Lower leg skin (tissue), 3 donors: Measurements from ENCODE around the gene E2F3.

Source experiments
- POLR2A ChIP-seq, 2 donors: fragments of 450-650 bp; IDR thresholded peaks; one replicate each; pipeline ENCODE4 v1.6.1; 2016 to 2017; ENCODE audit warnings: antibody characterized with exemption in 2 of 2, mild to moderate bottlenecking in 1 of 2, moderate library complexity in 1 of 2
- TF ChIP-seq, protein P1 (sequence below), 3 donors: fragments of 450-650 bp; IDR thresholded peaks; one replicate each; pipeline ENCODE4 v1.5.1; 2016; ENCODE audit warnings: antibody characterized with exemption in 3 of 3, mild to moderate bottlenecking in 3 of 3, moderate library complexity in 2 of 3

DNA sequence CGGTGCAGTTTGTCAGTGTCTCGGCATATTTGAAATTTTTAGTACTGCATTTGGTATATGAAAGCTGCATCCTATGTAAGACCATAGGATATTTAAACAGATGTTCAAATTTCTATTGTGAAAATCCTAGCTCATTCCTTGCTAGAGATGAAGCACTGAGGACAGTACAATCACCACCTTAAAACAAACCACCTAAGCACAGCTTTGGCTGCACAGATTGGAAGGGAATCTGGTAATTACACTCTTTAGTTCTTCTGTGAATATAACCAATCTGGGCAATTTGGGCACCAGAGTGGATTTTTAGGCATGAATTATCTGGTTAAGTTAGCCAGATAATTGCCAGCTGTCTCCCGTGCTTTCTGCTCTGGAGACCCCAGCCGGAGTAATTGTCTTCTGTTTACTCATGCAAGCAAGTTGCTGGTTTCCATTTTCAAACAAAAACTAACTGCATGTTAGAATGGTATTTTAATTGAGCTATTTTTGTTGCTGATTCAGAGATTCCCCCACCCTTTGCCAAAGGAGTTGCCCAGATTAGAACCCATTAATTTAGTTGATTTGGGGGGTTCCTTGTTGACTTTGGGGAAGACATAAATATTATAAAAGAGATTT lies 36.9 kb downstream of the E2F3 start:
- TF ChIP-seq, protein P1, sequence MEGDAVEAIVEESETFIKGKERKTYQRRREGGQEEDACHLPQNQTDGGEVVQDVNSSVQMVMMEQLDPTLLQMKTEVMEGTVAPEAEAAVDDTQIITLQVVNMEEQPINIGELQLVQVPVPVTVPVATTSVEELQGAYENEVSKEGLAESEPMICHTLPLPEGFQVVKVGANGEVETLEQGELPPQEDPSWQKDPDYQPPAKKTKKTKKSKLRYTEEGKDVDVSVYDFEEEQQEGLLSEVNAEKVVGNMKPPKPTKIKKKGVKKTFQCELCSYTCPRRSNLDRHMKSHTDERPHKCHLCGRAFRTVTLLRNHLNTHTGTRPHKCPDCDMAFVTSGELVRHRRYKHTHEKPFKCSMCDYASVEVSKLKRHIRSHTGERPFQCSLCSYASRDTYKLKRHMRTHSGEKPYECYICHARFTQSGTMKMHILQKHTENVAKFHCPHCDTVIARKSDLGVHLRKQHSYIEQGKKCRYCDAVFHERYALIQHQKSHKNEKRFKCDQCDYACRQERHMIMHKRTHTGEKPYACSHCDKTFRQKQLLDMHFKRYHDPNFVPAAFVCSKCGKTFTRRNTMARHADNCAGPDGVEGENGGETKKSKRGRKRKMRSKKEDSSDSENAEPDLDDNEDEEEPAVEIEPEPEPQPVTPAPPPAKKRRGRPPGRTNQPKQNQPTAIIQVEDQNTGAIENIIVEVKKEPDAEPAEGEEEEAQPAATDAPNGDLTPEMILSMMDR (IDR thresholded peaks at IDR 0.05) = no peak
- TF ChIP-seq POLR2A (IDR thresholded peaks at IDR 0.05) = no peak
